Esophagus squamous epithelium (tissue), 5 donors: ENCODE results near the gene FAM13B. TPM values are rescaled to one million over a fixed set of nuclear protein-coding genes. Genes with fewer than 3 reads are reported as not detected.
A peak's percentile ranks its signal among the peaks of the same experiment; 100 is the strongest.

ENCODE experiments used
- DNase-seq: peaks from one replicate; lab custom pipeline; 2025; lab: John Stamatoyannopoulos, UW
- H3K27ac ChIP-seq, 4 donors: fragments of 200-600 bp; sonication (generic); one replicate each; pipeline ENCODE4 v1.5.1; 2016 to 2019; ENCODE audit warnings: mild to moderate bottlenecking in 1 of 4
- H3K27me3 ChIP-seq, 4 donors: fragments of 200-600 bp; sonication (generic); 1 replicate in 3 of 4; 2 replicates in 1 of 4; pipeline versions ENCODE4 v1.5.1 to v1.6.0; 2017 to 2021; ENCODE audit warnings: antibody characterized with exemption in 1 of 4
- H3K36me3 ChIP-seq, 3 donors: fragments of 200-600 bp; sonication (generic); one replicate each; pipeline ENCODE4 v1.5.1; 2016 to 2019
- H3K4me1 ChIP-seq, 3 donors: fragments of 200-600 bp; sonication (generic); one replicate each; pipeline ENCODE4 v1.5.1; 2017 to 2019
- H3K4me3 ChIP-seq, 4 donors: fragments of 200-600 bp; sonication (generic); 1 replicate in 3 of 4; 2 replicates in 1 of 4; pipeline ENCODE4 v1.5.1; 2016 to 2019; ENCODE audit warnings: mild to moderate bottlenecking in 2 of 4, moderate library complexity in 1 of 4
- H3K9me3 ChIP-seq, 3 donors: fragments of 200-600 bp; sonication (generic); one replicate each; pipeline ENCODE4 v1.5.1; 2016 to 2019
- POLR2A ChIP-seq, 4 donors: fragments of 450-650 bp; IDR thresholded peaks; one replicate each; pipeline ENCODE4 v1.6.1; 2017; ENCODE audit warnings: antibody characterized with exemption in 4 of 4, mild to moderate bottlenecking in 4 of 4, moderate library complexity in 3 of 4
- WGBS, 2 donors: methylation state at CpG; one replicate each; pipeline ENCODE4 v1.1.5; 2018; 5-methylcytosine and 5-hydroxymethylcytosine counted together
- intact Hi-C: fragments of 100-400 bp; cut with DNase I; formaldehyde crosslinking; loops from one replicate; pipeline ENCODE4 v1.15.0; 2022
- total RNA-seq, 4 donors: library from RNA; depleted of rRNA; stranded (reverse); fragments of >200 nt; gene quantifications; one replicate each; pipeline ENCODE4 v1.1.0, GENCODE V29; 2016
- TF ChIP-seq, protein P1 (sequence below), 6 experiments: fragments of 450-650 bp in 4 of 6; fragments of 200-600 bp in 2 of 6; sonication (generic) in 2 of 6; IDR thresholded peaks; one replicate each; pipeline ENCODE4 v1.5.1; 2016 to 2019; ENCODE audit warnings: antibody characterized with exemption in 6 of 6, mild to moderate bottlenecking in 4 of 6, moderate library complexity in 4 of 6
- donor health status: DM: yes; HTN: yes; CAD: no.

The FAM13B gene
- total RNA-seq, 4 donors from 2014 or later: 12.2 to 46.0 (median 13.9) TPM

DNA sequence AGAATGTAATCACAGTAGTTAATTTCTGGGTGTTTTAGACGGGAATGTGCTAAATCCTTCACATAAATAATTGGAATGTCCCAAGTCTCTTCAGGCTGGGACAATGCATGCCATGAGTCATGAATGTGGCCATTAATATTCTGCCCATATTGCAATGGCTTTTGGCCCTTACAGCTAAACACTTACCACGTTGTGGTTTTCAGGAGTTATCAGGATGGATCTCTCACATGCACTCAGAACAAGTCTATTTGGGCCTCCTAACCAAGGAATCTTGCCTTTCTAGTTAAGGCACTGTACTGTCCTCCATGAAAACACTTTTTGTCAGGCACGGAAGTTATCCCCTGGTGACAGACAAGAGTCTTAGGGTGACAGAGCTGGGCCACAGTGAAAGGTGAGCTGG is 110.9 kb downstream of the FAM13B start:
- H3K4me3 ChIP-seq: no peak overlapping the region
- TF ChIP-seq, protein P1, sequence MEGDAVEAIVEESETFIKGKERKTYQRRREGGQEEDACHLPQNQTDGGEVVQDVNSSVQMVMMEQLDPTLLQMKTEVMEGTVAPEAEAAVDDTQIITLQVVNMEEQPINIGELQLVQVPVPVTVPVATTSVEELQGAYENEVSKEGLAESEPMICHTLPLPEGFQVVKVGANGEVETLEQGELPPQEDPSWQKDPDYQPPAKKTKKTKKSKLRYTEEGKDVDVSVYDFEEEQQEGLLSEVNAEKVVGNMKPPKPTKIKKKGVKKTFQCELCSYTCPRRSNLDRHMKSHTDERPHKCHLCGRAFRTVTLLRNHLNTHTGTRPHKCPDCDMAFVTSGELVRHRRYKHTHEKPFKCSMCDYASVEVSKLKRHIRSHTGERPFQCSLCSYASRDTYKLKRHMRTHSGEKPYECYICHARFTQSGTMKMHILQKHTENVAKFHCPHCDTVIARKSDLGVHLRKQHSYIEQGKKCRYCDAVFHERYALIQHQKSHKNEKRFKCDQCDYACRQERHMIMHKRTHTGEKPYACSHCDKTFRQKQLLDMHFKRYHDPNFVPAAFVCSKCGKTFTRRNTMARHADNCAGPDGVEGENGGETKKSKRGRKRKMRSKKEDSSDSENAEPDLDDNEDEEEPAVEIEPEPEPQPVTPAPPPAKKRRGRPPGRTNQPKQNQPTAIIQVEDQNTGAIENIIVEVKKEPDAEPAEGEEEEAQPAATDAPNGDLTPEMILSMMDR (IDR thresholded peaks at IDR 0.05): no peak
- TF ChIP-seq POLR2A (IDR thresholded peaks at IDR 0.05): no peak
- no peaks in the 10 kb centered on the region for H3K36me3 ChIP-seq
- no peak overlapping the region for H3K27ac ChIP-seq
- intact Hi-C loops: no loop called here
- H3K27me3 ChIP-seq: no peaks in the 10 kb centered on the region
- WGBS, 2 donors: 35 to 45% methylated on average over 2 to 3 of the region's 3 CpGs
- H3K9me3 ChIP-seq: no peaks in the 10 kb centered on the region
- no peaks in the 10 kb centered on the region for H3K4me1 ChIP-seq
- no peak for DNase-seq

DNA sequence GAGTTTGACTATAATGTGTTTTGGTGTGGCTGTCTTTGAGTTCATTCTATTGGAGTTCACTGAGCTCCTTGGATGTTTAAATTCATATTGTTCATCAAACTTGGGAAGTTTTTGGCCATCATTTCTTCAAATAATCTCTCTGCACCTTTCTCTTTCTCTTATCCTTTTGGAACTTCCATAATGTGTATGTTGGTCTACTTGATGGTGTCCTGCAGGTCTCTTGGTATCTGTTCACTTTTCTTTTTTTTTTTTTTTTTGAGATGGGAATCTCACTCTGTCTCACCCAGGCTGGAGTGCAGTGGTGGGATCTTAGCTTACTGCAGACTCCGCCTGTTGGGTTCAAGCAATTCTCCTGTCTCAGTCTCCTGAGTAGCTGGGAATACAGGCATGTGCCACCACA is 116.0 kb downstream of the FAM13B start:
- H3K4me1 ChIP-seq: no peaks in the 10 kb centered on the region
- no peaks in the 10 kb centered on the region for H3K36me3 ChIP-seq
- 100% methylated on average over 1 of the region's 1 CpG for WGBS, 2 donors
- intact Hi-C loops: no loop called here
- no peaks in the 10 kb centered on the region for H3K27me3 ChIP-seq
- no peak for DNase-seq
- H3K9me3 ChIP-seq: peaks cover 0 to 26% (median 5%) of the 10 kb centered on the region in 3 donors
- no peak overlapping the region for H3K27ac ChIP-seq
- no peak for TF ChIP-seq POLR2A (IDR thresholded peaks at IDR 0.05)
- TF ChIP-seq, protein P1 (IDR thresholded peaks at IDR 0.05): no peak
- no peak overlapping the region for H3K4me3 ChIP-seq

GRCh38 chr5:137914758-137915157 is 118.1 kb downstream of the FAM13B start:
- H3K27ac ChIP-seq: no peak overlapping the region
- 59 to 84% methylated on average over 2 of the region's 2 CpGs for WGBS, 2 donors
- intact Hi-C loops: no loop called here
- no peaks in the 10 kb centered on the region for H3K4me1 ChIP-seq
- no peak overlapping the region for H3K4me3 ChIP-seq
- TF ChIP-seq, protein P1 (IDR thresholded peaks at IDR 0.05): no peak
- TF ChIP-seq POLR2A (IDR thresholded peaks at IDR 0.05): no peak
- no peaks in the 10 kb centered on the region for H3K36me3 ChIP-seq
- H3K9me3 ChIP-seq: peaks cover 0 to 26% (median 5%) of the 10 kb centered on the region in 3 donors
- DNase-seq: no peak
- H3K27me3 ChIP-seq: no peaks in the 10 kb centered on the region

GRCh38 chr5:137902408-137903133 is 130.3 kb downstream of the FAM13B start:
- H3K4me3 ChIP-seq: no peak overlapping the region
- TF ChIP-seq POLR2A (IDR thresholded peaks at IDR 0.05): no peak
- TF ChIP-seq, protein P1 (IDR thresholded peaks at IDR 0.05): no peak
- peaks cover 0 to 20% (median 3%) of the 10 kb centered on the region in 3 donors for H3K4me1 ChIP-seq
- no peaks in the 10 kb centered on the region for H3K36me3 ChIP-seq
- no peak for DNase-seq
- intact Hi-C loops: no loop called here
- peak overlapping the region in 2 of 4 donors; percentile 9 to 42 for H3K27ac ChIP-seq
- 100% methylated on average over 1 of the region's 1 CpG for WGBS, 2 donors
- no peaks in the 10 kb centered on the region for H3K27me3 ChIP-seq
- H3K9me3 ChIP-seq: no peaks in the 10 kb centered on the region

DNA sequence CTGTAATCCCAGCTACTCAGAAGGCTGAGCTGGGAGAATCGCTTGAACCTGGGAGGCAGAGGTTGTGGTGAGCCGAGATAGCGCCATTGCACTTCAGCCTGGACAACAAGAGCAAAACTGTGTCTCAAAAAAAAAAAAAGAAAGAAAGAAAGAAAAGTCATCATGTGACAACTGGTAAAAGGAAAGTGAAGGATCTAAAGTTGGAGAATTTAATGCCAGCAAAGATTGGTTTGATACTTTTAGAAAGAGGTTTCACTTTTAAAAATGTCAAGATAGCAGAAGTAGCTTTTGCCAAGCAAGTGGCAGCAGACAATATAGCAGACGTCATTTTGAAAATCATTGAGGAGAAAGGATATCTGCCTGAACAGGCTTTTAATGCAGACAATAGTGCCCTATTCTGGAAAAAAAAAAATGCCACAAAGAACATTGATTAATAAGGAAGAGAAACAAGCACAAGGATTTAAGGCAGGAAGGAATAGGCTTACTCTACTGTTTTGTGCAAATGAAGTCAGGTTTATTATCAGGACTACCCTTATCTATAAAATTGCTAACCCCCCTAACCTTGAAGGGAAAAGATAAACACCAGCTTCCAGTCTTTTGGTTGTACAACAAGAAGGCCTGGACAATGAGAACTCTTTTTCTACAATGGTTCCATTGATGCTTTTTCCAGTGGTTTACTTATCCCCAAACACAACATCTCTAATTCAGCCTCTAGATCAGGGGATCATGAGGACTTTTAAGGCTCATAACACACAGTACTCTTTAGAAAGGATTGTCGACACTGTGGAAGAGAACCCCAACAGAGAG is 131.7 kb downstream of the FAM13B start:
- no peak for TF ChIP-seq POLR2A (IDR thresholded peaks at IDR 0.05)
- TF ChIP-seq, protein P1 (IDR thresholded peaks at IDR 0.05): no peak
- intact Hi-C loops: no loop called here
- H3K27ac ChIP-seq: peak overlapping the region in 2 of 4 donors; percentile 4 to 26
- H3K9me3 ChIP-seq: no peaks in the 10 kb centered on the region
- DNase-seq: no peak
- H3K36me3 ChIP-seq: no peaks in the 10 kb centered on the region
- H3K27me3 ChIP-seq: no peaks in the 10 kb centered on the region
- 36 to 48% methylated on average over 5 of the region's 5 CpGs for whole genome bisulfite sequencing, 2 donors
- peaks cover 0 to 20% (median 3%) of the 10 kb centered on the region in 3 donors for H3K4me1 ChIP-seq
- peak overlapping the region in 2 of 4 donors; percentile 6 to 10 for H3K4me3 ChIP-seq
